Tibial nerve (tissue), 4 donors: ENCODE results near the gene INPP1. TPM values are rescaled to one million over a fixed set of nuclear protein-coding genes. Genes with fewer than 3 reads are reported as not detected.

Experiments
- DNase-seq, 2 donors: peaks; one replicate each; pipeline ENCODE4 v3.0.0-alpha.2; 2019; ENCODE audit warnings: low spot score in 2 of 2
- H3K27ac ChIP-seq, 4 donors: fragments of 200-600 bp; sonication (generic) in 3 of 4; one replicate each; pipeline ENCODE4 v1.5.1; 2017 to 2019; ENCODE audit warnings: mild to moderate bottlenecking in 1 of 4
- H3K27me3 ChIP-seq, 2 donors: fragments of 200-600 bp; sonication (generic) in 1 of 2; one replicate each; pipeline versions ENCODE4 v1.5.1 to v1.6.0; 2017 to 2019
- H3K36me3 ChIP-seq, 3 donors: fragments of 200-600 bp; sonication (generic); one replicate each; pipeline ENCODE4 v1.5.1; 2018 to 2019
- H3K4me1 ChIP-seq, 4 donors: fragments of 200-600 bp; sonication (generic) in 3 of 4; one replicate each; pipeline ENCODE4 v1.5.1; 2017 to 2019
- H3K4me3 ChIP-seq, 4 donors: fragments of 200-600 bp; sonication (generic) in 3 of 4; one replicate each; pipeline ENCODE4 v1.5.1; 2017 to 2019; ENCODE audit warnings: mild to moderate bottlenecking in 1 of 4, moderate library complexity in 1 of 4
- H3K9me3 ChIP-seq, 4 donors: fragments of 200-600 bp; sonication (generic) in 3 of 4; one replicate each; pipeline ENCODE4 v1.5.1; 2017 to 2019
- CTCF ChIP-seq, 5 experiments: fragments of 200-600 bp in 3 of 5; fragments of 450-650 bp in 2 of 5; sonication (generic) in 3 of 5; IDR thresholded peaks; one replicate each; pipeline ENCODE4 v1.5.1; 2016 to 2019; ENCODE audit warnings: antibody characterized with exemption in 5 of 5, mild to moderate bottlenecking in 3 of 5, moderate library complexity in 2 of 5
- EP300 ChIP-seq, 2 donors: sonication (generic); formaldehyde crosslinking; IDR thresholded peaks; one replicate each; pipeline ENCODE4 v1.6.1; 2017; ENCODE audit warnings: antibody characterized with exemption in 2 of 2, mild to moderate bottlenecking in 1 of 2
- POLR2A ChIP-seq, 2 donors: fragments of 450-650 bp; IDR thresholded peaks; one replicate each; pipeline ENCODE4 v1.6.1; 2017; ENCODE audit warnings: antibody characterized with exemption in 2 of 2, mild to moderate bottlenecking in 2 of 2, moderate library complexity in 2 of 2
- WGBS, 2 donors: methylation state at CpG; one replicate each; pipeline ENCODE4 v1.1.5; 2018; 5-methylcytosine and 5-hydroxymethylcytosine counted together
- total RNA-seq, 4 donors: library from RNA; depleted of rRNA; stranded (reverse); fragments of >200 nt; gene quantifications; one replicate each; pipeline ENCODE4 v1.1.0, GENCODE V29; 2016

INPP1 gene
- total RNA-seq, 4 donors from 2014 or later: 14.7 to 21.0 (median 15.8) TPM

DNA sequence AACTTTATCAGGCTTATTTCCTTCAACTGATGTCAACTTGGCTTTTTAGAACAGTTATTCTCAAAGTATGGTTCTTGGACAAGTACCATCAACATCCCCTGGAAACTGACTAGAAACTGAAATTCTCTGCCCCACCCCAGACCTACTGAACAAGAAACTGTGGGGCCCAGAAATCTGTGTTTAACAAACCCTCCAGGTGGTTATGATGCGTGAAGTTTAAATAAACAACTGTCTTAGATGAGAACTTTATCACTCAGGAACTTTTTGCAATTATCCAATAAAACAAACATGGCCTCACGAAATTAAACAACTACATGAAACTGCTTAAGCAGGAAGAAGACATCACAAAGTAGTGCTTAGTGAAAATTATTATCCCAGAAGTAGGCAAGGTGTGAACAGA is 28.1 kb upstream of the INPP1 start:
- TF ChIP-seq POLR2A (IDR thresholded peaks at IDR 0.05): no peak
- no peak for TF ChIP-seq EP300 (IDR thresholded peaks at IDR 0.05)
- TF ChIP-seq CTCF (IDR thresholded peaks at IDR 0.05): no peak
- Histone ChIP-seq H3K4me3 (no peak overlapping the region), H3K36me3 (peaks cover 0 to 17% (median 0%) of the 10 kb centered on the region in 3 donors), H3K4me1 (peaks cover 0 to 51% (median 10%) of the 10 kb centered on the region in 4 donors), H3K27ac (no peak overlapping the region), H3K27me3 (no peaks in the 10 kb centered on the region), H3K9me3 (no peaks in the 10 kb centered on the region)
- 80 to 86% methylated on average over 2 of the region's 2 CpGs for WGBS, 2 donors
- no peak for DNase-seq

GRCh38 chr2:190318514-190318913 is 24.9 kb upstream of the INPP1 start:
- no peaks in the 10 kb centered on the region for H3K9me3 ChIP-seq
- peaks cover 0 to 56% (median 12%) of the 10 kb centered on the region in 4 donors for H3K4me1 ChIP-seq
- H3K4me3 ChIP-seq: peak overlapping the region; percentile 66 to 87 (median 72)
- H3K27me3 ChIP-seq: no peaks in the 10 kb centered on the region
- WGBS, 2 donors: 40 to 42% methylated on average over 4 of the region's 4 CpGs
- no peaks in the 10 kb centered on the region for H3K36me3 ChIP-seq
- TF ChIP-seq POLR2A (IDR thresholded peaks at IDR 0.05): no peak
- TF ChIP-seq CTCF (IDR thresholded peaks at IDR 0.05): no peak
- TF ChIP-seq EP300 (IDR thresholded peaks at IDR 0.05): no peak
- DNase-seq: no peak
- H3K27ac ChIP-seq: peak overlapping the region; percentile 83 to 96 (median 90)

DNA sequence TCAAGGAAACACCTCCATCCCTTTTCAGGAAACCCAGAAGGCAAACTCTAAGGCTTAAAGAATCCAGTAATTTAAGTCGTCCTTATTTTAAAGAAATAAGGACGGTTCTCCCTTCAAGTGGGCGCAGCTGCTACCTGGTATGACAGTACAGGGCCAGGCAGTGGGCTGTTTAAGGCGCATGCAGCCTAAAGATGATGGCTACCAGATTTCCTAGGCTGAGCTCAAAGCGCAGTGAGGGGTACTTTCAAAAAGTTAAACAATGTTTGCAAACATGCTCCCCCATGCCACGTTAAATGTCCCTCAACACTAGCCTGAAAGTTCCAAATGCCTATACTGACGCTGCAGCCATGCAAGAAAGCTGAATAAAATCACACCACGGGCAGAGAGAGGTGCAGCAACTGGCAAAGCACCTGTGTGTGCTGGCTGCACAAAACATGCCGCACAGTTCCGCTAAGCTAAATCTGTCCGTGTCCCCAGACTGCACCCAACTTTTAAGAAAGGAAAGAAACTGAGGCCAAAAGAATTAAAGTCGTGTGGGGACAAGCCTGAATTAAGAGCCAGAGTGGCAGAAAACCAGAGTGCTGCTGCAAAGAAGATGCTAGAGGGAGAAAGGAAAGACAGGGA is 24.3 kb upstream of the INPP1 start:
- 2 to 3% methylated on average over 12 of the region's 12 CpGs for WGBS, 2 donors
- DNase-seq: peak in 1 of 2 donors; percentile 8
- Histone ChIP-seq H3K27me3 (no peaks in the 10 kb centered on the region), H3K36me3 (no peaks in the 10 kb centered on the region), H3K4me1 (peaks cover 0 to 52% (median 12%) of the 10 kb centered on the region in 4 donors), H3K4me3 (peak overlapping the region; percentile 66 to 87 (median 72)), H3K27ac (peak overlapping the region; percentile 83 to 96 (median 90)), H3K9me3 (no peaks in the 10 kb centered on the region)
- no peak for TF ChIP-seq EP300 (IDR thresholded peaks at IDR 0.05)
- TF ChIP-seq POLR2A (IDR thresholded peaks at IDR 0.05): no peak
- TF ChIP-seq CTCF (IDR thresholded peaks at IDR 0.05): no peak

GRCh38 chr2:190319555-190320498 is 23.6 kb upstream of the INPP1 start, which contains the start of gene HIBCH:
Gene HIBCH, minus strand, starts transcription at chr2:190319826. Its CDS starts 76 bp downstream, at chr2:190319750.
- WGBS, 2 donors: 1% methylated on average over 50 of the region's 50 CpGs
- Histone ChIP-seq H3K4me3 (peak within 1 kb of the TSS; percentile 66 to 87 (median 72)), H3K9me3 (no peaks in the 10 kb centered on the region), H3K4me1 (peaks cover 0 to 46% (median 12%) of the 10 kb centered on the region in 4 donors), H3K27me3 (no peaks in the 10 kb centered on the region), H3K36me3 (no peaks in the 10 kb centered on the region), H3K27ac (peak within 1 kb of the TSS; percentile 83 to 96 (median 90))
- peak; percentile 48 to 87 for TF ChIP-seq POLR2A (IDR thresholded peaks at IDR 0.05)
- peak; percentile 63 to 92 (median 77) for TF ChIP-seq CTCF (IDR thresholded peaks at IDR 0.05)
- peak; percentile 80 to 98 for TF ChIP-seq EP300 (IDR thresholded peaks at IDR 0.05)
- DNase-seq: peak; percentile 95 to 96
